Measurements from ENCODE around the gene KCNN3. TPM values are rescaled to one million over a fixed set of nuclear protein-coding genes. Genes with fewer than 3 reads are reported as not detected.
A peak's percentile ranks its signal among the peaks of the same experiment; 100 is the strongest.

Gene KCNN3
- total RNA-seq, 6 experiments from 2014 or later = not detected

- H3K27me3 Mint-ChIP-seq (ENCODE audit: insufficient read depth) = peaks cover 56% of the 10 kb centered on the region
- no peaks in the 10 kb centered on the region for H3K36me3 Mint-ChIP-seq (ENCODE audit: low read depth)
- TF ChIP-seq CTCF (IDR thresholded peaks at IDR 0.05) = peak; percentile 92
- DNase-seq = peak; percentile 52
- no peak overlapping the region for H3K4me3 Mint-ChIP-seq
- H3K27ac Mint-ChIP-seq = no peak overlapping the region
- H3K9me3 Mint-ChIP-seq = no peaks in the 10 kb centered on the region
- H3K4me1 Mint-ChIP-seq (ENCODE audit: low read depth) = peaks cover 22% of the 10 kb centered on the region
Observed at GRCh38 chr1:154878371-154879037, 8.4 kb upstream of the KCNN3 start.

DNA sequence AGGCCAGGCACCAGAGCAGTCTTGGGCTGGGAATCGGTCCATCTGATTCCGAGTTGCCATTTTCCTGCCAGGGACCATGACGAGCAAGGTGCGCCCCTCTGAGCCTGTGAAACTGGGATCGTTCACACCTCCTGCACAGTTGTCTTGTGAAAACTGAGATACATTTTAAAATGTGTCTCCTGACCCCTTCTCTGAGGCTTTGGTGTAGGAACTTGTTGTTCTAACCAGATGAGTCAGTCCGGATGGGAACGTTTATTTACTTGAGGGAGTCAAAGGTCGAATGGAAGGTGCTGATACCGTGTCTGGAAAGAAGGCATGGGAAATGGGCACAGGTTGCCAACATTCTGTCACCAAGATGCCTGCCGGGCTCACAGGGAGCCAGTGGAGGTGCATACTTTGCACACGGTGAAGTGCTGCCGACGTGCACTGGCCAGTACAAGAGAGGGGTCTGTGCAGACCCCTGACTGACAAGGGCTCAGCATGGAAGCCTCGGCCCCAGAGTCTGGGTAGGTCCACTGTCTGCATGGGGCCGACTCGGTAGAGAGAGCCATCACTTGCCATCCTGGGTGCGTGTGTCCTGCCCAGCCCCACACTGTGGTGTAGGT lies 7.4 kb upstream of the KCNN3 start:
- H3K27ac Mint-ChIP-seq = no peak overlapping the region
- H3K9me3 Mint-ChIP-seq = no peaks in the 10 kb centered on the region
- H3K27me3 Mint-ChIP-seq (ENCODE audit: insufficient read depth) = peaks cover 57% of the 10 kb centered on the region
- H3K36me3 Mint-ChIP-seq (ENCODE audit: low read depth) = no peaks in the 10 kb centered on the region
- no peak for TF ChIP-seq CTCF (IDR thresholded peaks at IDR 0.05)
- H3K4me3 Mint-ChIP-seq = no peak overlapping the region
- H3K4me1 Mint-ChIP-seq (ENCODE audit: low read depth) = peaks cover 22% of the 10 kb centered on the region
- no peak for DNase-seq

- no peak for DNase-seq
- no peak for TF ChIP-seq CTCF (IDR thresholded peaks at IDR 0.05)
- Mint-ChIP-seq H3K27ac (no peak overlapping the region), H3K27me3 (ENCODE audit: insufficient read depth) (peaks cover 54% of the 10 kb centered on the region), H3K9me3 (no peaks in the 10 kb centered on the region), H3K4me3 (no peak overlapping the region), H3K4me1 (ENCODE audit: low read depth) (peaks cover 16% of the 10 kb centered on the region), H3K36me3 (ENCODE audit: low read depth) (no peaks in the 10 kb centered on the region)
Observed at GRCh38 chr1:154876842-154877369, 6.8 kb upstream of the KCNN3 start.

GRCh38 chr1:154874465-154874864 lies 4.4 kb upstream of the KCNN3 start:
- no peak for TF ChIP-seq CTCF (IDR thresholded peaks at IDR 0.05)
- H3K4me3 Mint-ChIP-seq = no peak overlapping the region
- H3K27ac Mint-ChIP-seq = no peak overlapping the region
- no peak for DNase-seq
- no peaks in the 10 kb centered on the region for H3K36me3 Mint-ChIP-seq (ENCODE audit: low read depth)
- peaks cover 15% of the 10 kb centered on the region for H3K4me1 Mint-ChIP-seq (ENCODE audit: low read depth)
- H3K9me3 Mint-ChIP-seq = no peaks in the 10 kb centered on the region
- peaks cover 57% of the 10 kb centered on the region for H3K27me3 Mint-ChIP-seq (ENCODE audit: insufficient read depth)

DNA sequence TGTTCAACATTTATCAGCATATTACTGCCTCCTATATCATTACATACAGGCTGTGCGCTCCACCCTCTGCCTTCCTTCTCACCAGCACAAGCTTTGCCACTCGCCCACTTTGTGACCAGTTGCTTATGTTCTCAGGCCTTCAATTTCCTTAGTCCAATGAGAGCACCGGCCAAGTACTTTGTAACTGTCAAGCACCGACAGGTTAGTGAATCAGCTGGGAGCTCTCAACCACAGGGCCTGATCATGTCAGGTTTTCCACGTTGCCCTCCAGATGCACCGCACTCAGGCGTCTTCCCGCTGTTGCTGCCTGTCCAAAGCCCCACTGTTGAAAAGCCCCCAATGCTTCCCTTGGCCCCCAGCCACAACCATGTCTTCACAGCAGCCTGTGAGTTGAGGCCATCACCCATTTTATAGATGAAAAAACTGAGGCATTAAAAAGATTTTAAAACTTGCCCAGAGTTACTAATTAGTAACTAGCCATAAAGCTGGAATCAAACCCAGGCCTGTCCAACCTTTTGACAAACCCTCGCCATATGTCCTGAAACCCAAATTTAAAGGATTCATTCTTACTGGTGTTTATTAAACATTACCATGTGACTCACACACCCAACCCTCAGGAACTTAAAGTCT lies 3.4 kb upstream of the KCNN3 start:
- H3K4me1 Mint-ChIP-seq (ENCODE audit: low read depth) = peaks cover 20% of the 10 kb centered on the region
- H3K9me3 Mint-ChIP-seq = no peaks in the 10 kb centered on the region
- H3K36me3 Mint-ChIP-seq (ENCODE audit: low read depth) = no peaks in the 10 kb centered on the region
- DNase-seq = no peak
- no peak overlapping the region for H3K4me3 Mint-ChIP-seq
- H3K27ac Mint-ChIP-seq = no peak overlapping the region
- H3K27me3 Mint-ChIP-seq (ENCODE audit: insufficient read depth) = peaks cover 63% of the 10 kb centered on the region
- TF ChIP-seq CTCF (IDR thresholded peaks at IDR 0.05) = no peak
